ENCODE results near the gene CBFA2T2. TPM values are rescaled to one million over a fixed set of nuclear protein-coding genes. Genes with fewer than 3 reads are reported as not detected.

The CBFA2T2 gene
- total RNA-seq, 2 donors from 2014 or later, result 9.8 to 10.4 TPM

DNA sequence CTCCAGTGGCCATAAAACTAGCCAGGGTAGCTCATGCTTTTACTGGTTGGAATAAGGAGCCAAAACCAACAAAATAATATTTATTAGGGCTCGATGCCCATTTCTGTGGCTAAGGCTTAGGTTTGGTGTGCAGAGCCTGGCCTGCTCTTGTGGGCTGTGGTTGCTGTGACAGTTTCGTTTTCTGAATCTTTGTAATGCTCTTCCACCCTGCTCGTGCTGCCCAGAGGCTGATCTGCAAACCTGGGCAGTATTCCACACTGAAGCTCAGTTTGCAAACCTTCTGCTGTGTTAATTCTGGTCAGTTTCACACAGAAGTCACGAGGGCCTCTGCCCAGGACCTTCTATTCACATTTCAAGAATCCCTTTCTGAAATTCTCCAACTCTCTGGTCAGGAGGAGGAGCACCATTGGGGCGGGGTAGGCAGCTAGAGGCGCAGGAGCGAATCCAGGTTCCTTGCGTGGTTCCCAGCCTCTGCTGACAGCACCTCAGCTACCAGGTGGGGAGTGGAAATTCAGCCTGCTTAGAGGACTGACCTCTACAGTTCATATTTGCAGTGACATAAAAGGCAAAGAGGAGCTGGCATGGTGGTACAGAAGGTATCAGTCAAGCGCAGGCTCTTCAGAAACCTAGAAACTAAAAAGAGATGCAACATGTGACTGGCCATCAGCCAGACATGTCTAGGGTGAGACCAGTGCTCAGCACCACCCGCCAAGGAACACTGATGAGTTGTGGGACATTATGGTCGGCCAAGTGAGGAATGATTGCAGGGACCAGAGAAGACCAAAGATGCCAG, 157.9 kb downstream of the CBFA2T2 start:
- Histone ChIP-seq H3K27ac (peak overlapping the region; percentile 14 to 44), H3K27me3 (no peaks in the 10 kb centered on the region), H3K4me1 (peaks cover 0 to 20% of the 10 kb centered on the region in 2 donors), H3K4me3 (no peak overlapping the region), H3K36me3 (peaks cover 20% of the 10 kb centered on the region), H3K9me3 (no peaks in the 10 kb centered on the region)
- DNase-seq (ENCODE audit: low spot score), result no peak
- TF ChIP-seq, protein P1, sequence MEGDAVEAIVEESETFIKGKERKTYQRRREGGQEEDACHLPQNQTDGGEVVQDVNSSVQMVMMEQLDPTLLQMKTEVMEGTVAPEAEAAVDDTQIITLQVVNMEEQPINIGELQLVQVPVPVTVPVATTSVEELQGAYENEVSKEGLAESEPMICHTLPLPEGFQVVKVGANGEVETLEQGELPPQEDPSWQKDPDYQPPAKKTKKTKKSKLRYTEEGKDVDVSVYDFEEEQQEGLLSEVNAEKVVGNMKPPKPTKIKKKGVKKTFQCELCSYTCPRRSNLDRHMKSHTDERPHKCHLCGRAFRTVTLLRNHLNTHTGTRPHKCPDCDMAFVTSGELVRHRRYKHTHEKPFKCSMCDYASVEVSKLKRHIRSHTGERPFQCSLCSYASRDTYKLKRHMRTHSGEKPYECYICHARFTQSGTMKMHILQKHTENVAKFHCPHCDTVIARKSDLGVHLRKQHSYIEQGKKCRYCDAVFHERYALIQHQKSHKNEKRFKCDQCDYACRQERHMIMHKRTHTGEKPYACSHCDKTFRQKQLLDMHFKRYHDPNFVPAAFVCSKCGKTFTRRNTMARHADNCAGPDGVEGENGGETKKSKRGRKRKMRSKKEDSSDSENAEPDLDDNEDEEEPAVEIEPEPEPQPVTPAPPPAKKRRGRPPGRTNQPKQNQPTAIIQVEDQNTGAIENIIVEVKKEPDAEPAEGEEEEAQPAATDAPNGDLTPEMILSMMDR (IDR thresholded peaks at IDR 0.05), result no peak

DNA sequence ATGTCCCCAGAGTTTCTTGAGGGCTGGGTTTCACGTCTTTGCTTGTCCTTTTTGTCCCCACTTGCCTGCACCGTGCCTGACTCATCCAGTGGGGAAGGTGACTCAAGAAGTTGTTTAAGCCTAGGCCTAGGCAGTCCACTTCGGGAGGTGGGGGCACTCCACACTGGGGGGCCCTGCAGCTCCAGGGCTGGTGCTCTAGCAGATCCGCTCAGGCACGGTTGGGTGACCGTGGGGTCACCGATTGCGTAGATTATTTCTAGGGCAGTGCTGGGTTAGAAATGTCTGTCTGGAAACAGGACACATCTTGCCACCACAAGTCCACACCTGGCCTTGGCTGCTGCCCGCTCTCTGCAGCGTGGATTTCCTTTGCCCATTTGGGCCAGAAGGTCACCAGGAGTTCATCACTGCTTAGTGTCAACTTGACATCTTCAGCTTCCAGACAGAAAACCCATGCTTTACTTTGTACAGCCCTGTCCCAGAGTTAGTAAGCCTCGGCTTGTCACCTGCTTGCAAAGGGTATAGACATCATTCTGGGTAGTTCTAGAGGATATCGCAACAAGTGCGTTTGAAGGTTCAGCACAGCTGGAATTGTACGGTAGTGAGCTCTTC, 158.6 kb downstream of the CBFA2T2 start:
- H3K27ac ChIP-seq, result peak overlapping the region; percentile 7 to 26
- peaks cover 0 to 27% of the 10 kb centered on the region in 2 donors for H3K4me1 ChIP-seq
- no peak overlapping the region for H3K4me3 ChIP-seq
- TF ChIP-seq, protein P1 (IDR thresholded peaks at IDR 0.05), result no peak
- DNase-seq (ENCODE audit: low spot score), result no peak
- H3K36me3 ChIP-seq, result peaks cover 20% of the 10 kb centered on the region
- no peaks in the 10 kb centered on the region for H3K9me3 ChIP-seq
- H3K27me3 ChIP-seq, result no peaks in the 10 kb centered on the region

DNA sequence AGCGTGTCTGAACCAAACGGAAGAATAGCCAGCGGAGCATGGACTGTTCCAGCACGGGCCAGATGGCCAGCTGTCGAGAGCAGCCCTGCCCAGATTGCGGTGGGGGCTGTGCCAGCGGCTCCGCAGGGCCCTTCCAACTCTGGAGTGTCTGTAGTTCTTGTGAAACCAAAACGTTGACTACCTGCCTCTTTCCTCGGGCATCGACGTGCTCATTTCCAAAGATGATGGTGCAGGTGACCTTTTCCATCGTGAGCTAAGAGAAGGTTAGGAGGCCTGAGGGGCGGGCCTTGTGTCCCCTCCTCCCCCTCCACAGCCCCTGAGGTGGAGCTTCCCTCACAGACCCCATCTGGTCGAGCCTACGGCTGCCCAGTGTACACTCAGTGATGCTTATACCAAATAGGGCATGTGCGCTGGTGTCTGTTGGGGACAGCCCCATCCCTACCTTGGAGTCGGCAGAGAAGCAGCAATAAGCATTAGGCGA, 159.3 kb downstream of the CBFA2T2 start:
- peak; percentile 79 for DNase-seq (ENCODE audit: low spot score)
- Histone ChIP-seq H3K4me3 (no peak overlapping the region), H3K27ac (peak overlapping the region; percentile 7 to 26)

DNA sequence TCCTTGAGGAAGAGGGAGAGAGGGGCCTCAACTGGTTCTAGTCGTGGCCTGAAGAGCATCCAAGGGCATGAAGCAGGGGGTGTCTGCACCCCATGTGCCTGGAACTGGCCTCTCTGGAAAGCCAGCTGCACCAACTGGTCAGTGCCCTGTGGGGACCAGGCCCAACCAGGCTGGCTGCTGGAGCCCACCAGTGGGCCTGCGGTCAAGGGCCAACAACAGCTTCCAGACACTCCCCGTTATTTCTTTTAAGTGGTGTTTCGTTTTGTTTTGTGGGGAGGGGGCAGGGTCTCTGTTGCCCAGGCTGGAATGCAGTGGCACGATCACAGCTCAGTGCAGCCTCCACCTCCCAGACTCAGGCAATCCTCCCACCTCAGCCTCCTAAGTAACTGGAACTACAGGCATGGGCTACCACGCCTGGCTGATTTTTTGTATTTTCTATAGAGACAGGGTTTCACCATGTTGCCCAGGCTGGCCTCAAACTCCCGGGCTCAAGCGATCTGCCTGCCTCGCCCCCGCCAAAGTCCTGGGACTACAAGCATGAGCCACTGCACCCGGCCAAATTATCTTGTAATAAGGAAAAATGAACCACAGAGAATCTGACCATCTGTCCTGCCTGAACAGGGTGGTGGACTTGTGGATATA, 160.3 kb downstream of the CBFA2T2 start:
- Histone ChIP-seq H3K27me3 (no peaks in the 10 kb centered on the region), H3K4me3 (no peak overlapping the region), H3K4me1 (peaks cover 0 to 31% of the 10 kb centered on the region in 2 donors), H3K9me3 (no peaks in the 10 kb centered on the region), H3K27ac (no peak overlapping the region), H3K36me3 (peaks cover 6% of the 10 kb centered on the region)
- no peak for DNase-seq (ENCODE audit: low spot score)
- TF ChIP-seq, protein P1 (IDR thresholded peaks at IDR 0.05), result no peak

More for the DNA sequence above, 159.3 kb downstream of the CBFA2T2 start:
- peaks cover 16% of the 10 kb centered on the region for H3K36me3 ChIP-seq
- H3K27me3 ChIP-seq, result no peaks in the 10 kb centered on the region
- no peaks in the 10 kb centered on the region for H3K9me3 ChIP-seq
- TF ChIP-seq, protein P1 (IDR thresholded peaks at IDR 0.05), result no peak
- H3K4me1 ChIP-seq, result peaks cover 0 to 31% of the 10 kb centered on the region in 2 donors

DNA sequence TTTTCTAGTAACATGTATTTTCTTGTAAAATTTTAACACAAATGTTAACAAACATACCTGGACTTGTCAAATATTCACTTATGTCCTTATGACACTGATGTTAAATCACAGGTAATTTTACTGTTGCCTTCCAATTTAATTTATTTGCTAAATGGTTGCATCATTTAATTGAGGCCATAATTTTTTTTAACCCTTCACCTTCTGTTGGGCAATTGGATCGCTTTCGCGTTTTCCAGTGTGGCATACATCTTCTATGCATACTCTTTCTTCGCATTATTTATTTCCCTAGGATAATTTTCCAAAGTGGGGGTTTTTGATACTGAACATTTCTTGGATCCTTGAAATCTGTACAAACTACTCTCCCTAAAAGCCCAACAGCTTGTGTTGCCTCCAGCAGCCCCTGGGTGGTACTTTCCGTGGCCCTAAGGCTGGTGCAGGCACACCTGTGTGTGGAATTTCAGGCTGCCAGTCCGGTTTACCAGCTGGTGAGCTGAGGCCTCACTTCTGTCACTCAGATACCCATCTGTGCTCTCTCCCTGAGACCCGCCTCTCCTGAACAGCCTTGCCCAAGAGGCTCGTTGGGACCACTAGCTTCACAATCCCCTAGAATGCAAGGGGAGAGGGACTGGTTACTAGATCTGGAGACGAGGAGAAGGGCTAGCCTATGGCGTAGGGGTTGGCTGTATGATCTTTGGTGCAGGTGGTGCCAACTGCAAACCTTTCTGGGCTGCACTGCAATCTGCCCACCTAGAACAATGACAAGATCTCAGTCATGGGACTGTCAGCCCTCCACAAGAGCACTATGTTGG, 161.1 kb downstream of the CBFA2T2 start:
- Histone ChIP-seq H3K27me3 (no peaks in the 10 kb centered on the region), H3K9me3 (no peaks in the 10 kb centered on the region), H3K4me3 (no peak overlapping the region), H3K36me3 (no peaks in the 10 kb centered on the region), H3K27ac (no peak overlapping the region), H3K4me1 (peaks cover 0 to 31% of the 10 kb centered on the region in 2 donors)
- DNase-seq (ENCODE audit: low spot score), result no peak
- TF ChIP-seq, protein P1 (IDR thresholded peaks at IDR 0.05), result no peak

Measured in right atrium auricular region (tissue), 2 donors.